K562 (cell line): Measurements from ENCODE around the gene ACTC1. TPM values are rescaled to one million over a fixed set of nuclear protein-coding genes. Genes with fewer than 3 reads are reported as not detected.

Experiments used
- ARID1B ChIP-seq: fragments of 450-650 bp; IDR thresholded peaks from 2 replicates; pipeline ENCODE4 v1.6.1; 2016; ENCODE audit warnings: antibody characterized with exemption, mild to moderate bottlenecking, inconsistent platforms
- CBX5 ChIP-seq: IDR thresholded peaks from 2 replicates; pipeline ENCODE4 v1.6.1; 2014; ENCODE audit warnings: low read depth, borderline replicate concordance
- CEBPG ChIP-seq, 3 experiments: fragments of 200-800 bp in 1 of 3; sonication (Bioruptor generic) in 1 of 3; sonication (generic) in 1 of 3; formaldehyde crosslinking in 1 of 3; IDR thresholded peaks in 2 of 3; conservative IDR thresholded peaks in 1 of 3; 2 replicates each; pipeline versions ENCODE4 v1.6.1 to v1.8.0; 2016 to 2022; ENCODE audit warnings: missing compliant biosample characterization in 2 of 3, missing genetic modification characterization in 2 of 3, mild to moderate bottlenecking in 1 of 3, missing genetic modification reagents in 1 of 3
- CREM ChIP-seq: IDR thresholded peaks from 2 replicates; pipeline ENCODE4 v1.6.1; 2014; ENCODE audit warnings: antibody characterized with exemption, low read depth
- KLF10 ChIP-seq: fragments of 250-450 bp; sonication (Bioruptor Pico); IDR thresholded peaks from 2 replicates; pipeline ENCODE4 v1.6.1; 2021; ENCODE audit warnings: matching md5 sums
- RBM17 ChIP-seq: fragments of 200-400 bp; formaldehyde crosslinking; IDR thresholded peaks from 2 replicates; pipeline ENCODE4 v1.6.1; 2017; ENCODE audit warnings: low read depth, mild to moderate bottlenecking, low read length, borderline replicate concordance
- RBM34 ChIP-seq: fragments of 200-400 bp; formaldehyde crosslinking; IDR thresholded peaks from 2 replicates; pipeline ENCODE4 v1.6.1; 2018; ENCODE audit warnings: low read length, borderline replicate concordance; ENCODE audit not compliant: insufficient read depth
- SPI1 ChIP-seq: IDR thresholded peaks from 2 replicates; pipeline ENCODE4 v1.6.1; 2011; ENCODE audit warnings: low read depth, low read length, control low read depth, borderline replicate concordance
- STAG1 ChIP-seq: sonication (generic); formaldehyde crosslinking; IDR thresholded peaks from 2 replicates; pipeline ENCODE4 v1.5.0; 2020; ENCODE audit warnings: missing genetic modification reagents, borderline replicate concordance
- ZBTB43 ChIP-seq: sonication (generic); formaldehyde crosslinking; IDR thresholded peaks from 2 replicates; pipeline ENCODE4 v1.8.0; 2023; ENCODE audit warnings: mild to moderate bottlenecking, missing genetic modification reagents
- polyA plus RNA-seq, 8 experiments: library from polyadenylated mRNA; depleted of rRNA in 4 of 8; stranded (reverse) in 5 of 8; unstranded in 3 of 8; fragments of >200 nt; fragmentation: Nextera tagmentation in 2 of 8; fragmentation: Illumina TruSeq in 1 of 8; extraction: Ambion mirVana in 2 of 8; extraction: Trizol in 1 of 8; gene quantifications; 2 replicates each; pipeline versions ENCODE4 v1.2.1 to v1.2.3, GENCODE V29; 2011 to 2014; ENCODE audit warnings: inconsistent platforms in 1 of 8, missing spikeins in 1 of 8
- total RNA-seq, 7 experiments: library from RNA; depleted of rRNA in 6 of 7; stranded (reverse); fragments of >200 nt in 6 of 7; fragmentation: Illumina TruSeq in 2 of 7; extraction: Trizol in 2 of 7; gene quantifications; 2 replicates each; pipeline versions ENCODE4 v1.2.1 to v1.2.3, GENCODE V29; 2011 to 2021; ENCODE audit warnings: low replicate concordance in 1 of 7

ACTC1 gene
- total and polyA plus RNA-seq, 9 of the 15 experiments (the other 6 are each of a cell fraction or from before 2014, with no cell fraction given): 0.08 to 0.84 (median 0.17) TPM; not detected in 3

- TF ChIP-seq ZBTB43 (no peak), CEBPG (CRISPR knock-in tag; IDR thresholded peaks at IDR 0.05) (no peak), CEBPG (tag; conservative IDR thresholded peaks at IDR 0.05 in 1 of 2, IDR thresholded peaks at IDR 0.05 in 1 of 2) (no peak), RBM17 (no peak), KLF10 (CRISPR knock-in tag) (no peak), CREM (no peak), SPI1 (no peak), STAG1 (CRISPR knock-in tag) (no peak), RBM34 (no peak), ARID1B (0 out of 2 replicates have a peak, but pooled peaks have one; percentile 9), CBX5 (no peak)
Measured at GRCh38 chr15:34837246-34838016, 42.1 kb upstream of the ACTC1 start (continued).
